OCI-LY3 (cell line): ENCODE measurements around the gene UGCG.

ENCODE experiments used
- CTCF ChIP-seq: fragments of 200-600, 300-600 bp; sonication (generic); IDR thresholded peaks from 2 replicates; pipeline ENCODE4 v1.5.1; 2014; ENCODE audit warnings: antibody characterized with exemption, low read length, low read depth
- EZH2phosphoT487 ChIP-seq: fragments of 200-600 bp; shearing (Covaris generic); IDR thresholded peaks from 2 replicates; pipeline ENCODE4 v1.6.1; 2018; ENCODE audit warnings: antibody characterized with exemption, mixed run types, low read depth

GRCh38 chr9:111934747-111935146 is 38.1 kb downstream of the UGCG start:
- no peak for TF ChIP-seq CTCF
- no peak for TF ChIP-seq EZH2phosphoT487
